Fibroblast of mammary gland (primary cell): Measurements from ENCODE around the gene MYH1.
A peak's percentile ranks its signal among the peaks of the same experiment; 100 is the strongest.

Experiments used
- DNase-seq: peaks from one replicate; pipeline ENCODE4 v3.0.0-alpha.2; 2010; ENCODE audit warnings: low read depth
- H3K4me3 ChIP-seq: 2 replicates; pipeline ENCODE4 v1.5.1; 2011; ENCODE audit warnings: low read depth, mild to moderate bottlenecking, low read length, moderate library complexity; ENCODE audit not compliant: control insufficient read depth
- CTCF ChIP-seq: conservative IDR thresholded peaks from 2 replicates; pipeline ENCODE4 v1.5.1; 2011; ENCODE audit warnings: low read depth, low read length, inconsistent platforms; ENCODE audit not compliant: control insufficient read depth, insufficient read depth

Gene MYH1

GRCh38 chr17:10523064-10523463 is 4.7 kb upstream of the MYH1 start:
- no peak for DNase-seq
- H3K4me3 ChIP-seq = no peak overlapping the region
- no peak for TF ChIP-seq CTCF

GRCh38 chr17:10521949-10522348 is 3.6 kb upstream of the MYH1 start:
- no peak overlapping the region for H3K4me3 ChIP-seq
- DNase-seq = no peak
- no peak for TF ChIP-seq CTCF

GRCh38 chr17:10516638-10517037 is 1.7 kb downstream of the MYH1 start:
- no peak for DNase-seq
- no peak overlapping the region for H3K4me3 ChIP-seq
- TF ChIP-seq CTCF = no peak

GRCh38 chr17:10516065-10516464 is 2.3 kb downstream of the MYH1 start:
- H3K4me3 ChIP-seq = no peak overlapping the region
- TF ChIP-seq CTCF = no peak
- peak; percentile 9 for DNase-seq

- TF ChIP-seq CTCF = no peak
- peak; percentile 64 for DNase-seq
- H3K4me3 ChIP-seq = no peak overlapping the region
These were observed 4.9 kb downstream of the MYH1 start for GRCh38 chr17:10513299-10514067.

- DNase-seq = peak; percentile 7
- H3K4me3 ChIP-seq = no peak overlapping the region
- TF ChIP-seq CTCF = no peak
These were observed 5.5 kb downstream of the MYH1 start for GRCh38 chr17:10512856-10513255.
